GM19035 (cell line): ENCODE measurements around the gene CPNE5.
"Not testable (repeated sequence)": the region's sequence is repeated elsewhere in the genome, so short reads cannot be mapped to it uniquely, and the experiment has no call there.

Experiments used
- ATAC-seq: cut with Tn5 transposase; IDR thresholded peaks from one replicate; pipeline ENCODE4 v1.9.1; 2021; ENCODE audit not compliant: unreplicated experiment

The CPNE5 gene

GRCh38 chr6:36817176-36817817 is 21.9 kb downstream of the CPNE5 start:
- ATAC-seq = no peak

DNA sequence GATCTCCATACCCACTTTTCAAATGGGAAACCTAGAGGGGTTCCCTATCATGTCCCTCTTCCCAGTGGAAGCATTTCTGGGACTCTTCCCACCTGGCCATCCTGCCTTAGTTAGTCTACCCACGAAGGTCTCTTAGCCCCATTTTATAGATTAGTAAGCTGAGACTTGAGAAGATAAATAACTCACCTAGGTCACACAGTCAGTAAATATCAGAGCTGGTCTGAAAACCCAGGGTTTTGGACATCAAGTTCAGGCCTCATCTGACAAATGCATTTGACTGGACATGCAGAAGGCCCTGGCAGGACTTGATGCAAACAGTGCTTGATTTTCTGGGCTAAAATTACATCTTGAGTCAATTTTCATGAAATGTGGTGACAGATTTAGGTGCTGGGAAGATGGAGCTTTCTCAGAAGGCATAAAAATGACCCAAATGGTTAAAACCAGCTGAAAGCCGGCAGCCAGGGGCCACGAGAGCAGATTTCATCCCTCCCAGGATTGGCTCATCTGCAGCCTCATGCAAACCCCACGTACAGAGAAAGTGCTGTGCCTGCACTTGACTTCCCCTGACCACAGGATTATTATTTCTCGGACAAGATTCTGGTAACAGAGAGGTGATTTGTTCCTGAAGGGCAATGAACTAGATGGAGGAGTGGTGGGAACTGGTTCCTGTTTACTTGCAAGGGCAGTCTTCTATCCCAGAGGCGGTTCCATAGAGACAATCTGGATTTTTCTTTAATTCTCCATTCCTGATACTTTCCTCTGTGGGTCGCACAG is 23.1 kb downstream of the CPNE5 start:
- no peak for ATAC-seq

GRCh38 chr6:36814249-36814648 is 25.0 kb downstream of the CPNE5 start:
- ATAC-seq = no peak

DNA sequence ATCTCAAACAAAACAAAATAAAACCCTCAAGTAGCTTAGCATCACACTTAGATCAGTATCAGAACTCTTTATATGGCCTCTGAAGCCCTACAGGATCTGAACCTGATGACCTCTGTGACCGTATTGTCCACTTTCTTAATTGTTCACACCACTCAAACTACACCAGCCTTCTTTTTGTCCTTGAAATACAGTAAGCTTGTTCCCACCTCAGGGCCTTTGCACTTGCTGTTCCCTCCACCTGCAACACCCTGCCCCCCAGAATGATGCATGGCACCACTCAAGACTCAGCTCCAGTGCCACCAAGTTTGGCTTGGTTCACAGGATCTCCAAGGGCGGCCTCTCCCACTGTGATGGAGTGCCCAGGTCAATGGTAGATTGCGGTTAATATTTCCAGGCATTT is 25.7 kb downstream of the CPNE5 start:
- no peak for ATAC-seq

DNA sequence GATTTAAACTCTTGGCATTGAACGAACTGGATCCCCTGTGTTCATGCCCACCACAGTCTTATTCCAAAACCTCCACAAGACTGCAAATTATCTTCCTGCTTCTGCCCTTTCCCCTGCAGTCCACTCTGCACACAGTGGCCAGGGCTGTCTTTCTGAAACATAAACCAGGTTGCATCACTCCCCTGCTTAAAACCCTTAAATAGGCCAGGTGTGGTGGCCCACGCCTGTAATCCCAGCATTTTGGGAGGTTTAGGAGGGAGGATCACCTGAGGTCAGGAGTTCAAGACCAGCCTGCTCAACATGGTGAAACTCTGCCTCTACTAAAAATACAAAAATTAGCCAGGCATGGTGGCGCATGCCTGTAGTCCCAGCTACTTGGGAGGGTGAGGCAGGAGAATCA is 26.2 kb downstream of the CPNE5 start:
- ATAC-seq = not testable (repeated sequence)

GRCh38 chr6:36809941-36810803 is 29.1 kb downstream of the CPNE5 start:
- no peak for ATAC-seq

- no peak for ATAC-seq
Measured at GRCh38 chr6:36809156-36809555, 30.1 kb downstream of the CPNE5 start.

- ATAC-seq = no peak
Measured at GRCh38 chr6:36808634-36809033, 30.6 kb downstream of the CPNE5 start.

DNA sequence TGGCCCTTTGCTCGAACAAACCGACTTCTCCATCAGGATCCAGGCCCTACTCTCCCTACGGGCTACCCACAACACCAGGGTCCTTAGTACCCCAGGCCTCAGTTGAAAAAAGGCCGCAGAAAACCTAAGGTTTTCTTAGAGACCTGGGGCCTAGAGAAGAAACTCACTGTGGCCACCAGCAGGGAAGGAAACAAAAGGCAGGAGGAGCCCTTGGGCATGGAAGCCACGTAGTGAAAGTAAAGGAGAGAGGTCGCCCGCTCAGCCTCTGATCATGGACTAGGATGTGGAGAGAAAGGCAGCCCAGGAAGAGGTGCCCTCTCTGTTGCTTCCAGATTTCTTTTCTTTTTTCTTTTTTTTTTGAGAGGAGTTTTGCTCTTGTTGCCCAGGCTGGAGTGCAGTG is 31.5 kb downstream of the CPNE5 start:
- ATAC-seq = no peak

- ATAC-seq = no peak
Measured at GRCh38 chr6:36807143-36807542, 32.1 kb downstream of the CPNE5 start.

DNA sequence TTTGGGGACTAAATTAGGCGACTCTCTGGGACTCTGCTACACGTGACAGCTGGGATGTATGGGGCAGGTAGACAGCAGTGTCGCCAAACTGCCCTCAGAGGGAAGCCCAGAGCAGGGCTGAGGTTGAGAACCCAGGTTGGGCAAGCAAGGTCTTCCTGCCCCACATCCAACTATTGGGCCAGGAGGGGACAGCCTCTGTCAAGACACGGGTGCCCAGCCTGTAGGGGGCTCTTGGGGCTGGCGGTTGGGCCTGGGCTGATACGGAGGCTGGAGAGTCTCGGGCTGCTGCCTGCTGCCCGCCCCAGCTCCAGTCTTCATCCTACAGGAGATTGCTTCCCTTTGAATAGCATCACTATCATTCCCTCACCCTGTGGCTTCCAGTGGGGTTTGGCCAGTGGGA is 33.3 kb downstream of the CPNE5 start:
- ATAC-seq = no peak

GRCh38 chr6:36805096-36805797 is 34.0 kb downstream of the CPNE5 start:
- ATAC-seq = no peak

GRCh38 chr6:36804563-36804962 is 34.7 kb downstream of the CPNE5 start:
- ATAC-seq = no peak

DNA sequence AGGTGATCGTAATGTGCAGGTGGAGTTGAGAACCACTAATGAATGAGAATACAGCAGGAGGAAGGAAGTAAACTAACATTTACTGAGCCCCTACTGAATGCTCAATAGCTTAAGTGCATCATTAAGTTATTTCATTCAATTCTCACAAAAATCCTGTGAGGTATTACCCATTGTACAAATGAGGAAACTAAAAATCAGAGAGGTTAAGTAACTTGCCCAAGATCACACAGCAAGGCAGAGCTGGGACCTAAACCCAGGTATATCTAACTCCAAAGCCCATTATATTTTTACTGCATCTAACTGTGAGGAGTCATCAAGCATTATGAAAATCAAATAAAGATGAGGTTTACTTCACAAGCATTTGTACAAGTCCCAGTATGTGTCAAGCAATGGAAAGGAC is 35.3 kb downstream of the CPNE5 start:
- ATAC-seq = no peak

- no peak for ATAC-seq
Measured at GRCh38 chr6:36803482-36803881, 35.8 kb downstream of the CPNE5 start.

DNA sequence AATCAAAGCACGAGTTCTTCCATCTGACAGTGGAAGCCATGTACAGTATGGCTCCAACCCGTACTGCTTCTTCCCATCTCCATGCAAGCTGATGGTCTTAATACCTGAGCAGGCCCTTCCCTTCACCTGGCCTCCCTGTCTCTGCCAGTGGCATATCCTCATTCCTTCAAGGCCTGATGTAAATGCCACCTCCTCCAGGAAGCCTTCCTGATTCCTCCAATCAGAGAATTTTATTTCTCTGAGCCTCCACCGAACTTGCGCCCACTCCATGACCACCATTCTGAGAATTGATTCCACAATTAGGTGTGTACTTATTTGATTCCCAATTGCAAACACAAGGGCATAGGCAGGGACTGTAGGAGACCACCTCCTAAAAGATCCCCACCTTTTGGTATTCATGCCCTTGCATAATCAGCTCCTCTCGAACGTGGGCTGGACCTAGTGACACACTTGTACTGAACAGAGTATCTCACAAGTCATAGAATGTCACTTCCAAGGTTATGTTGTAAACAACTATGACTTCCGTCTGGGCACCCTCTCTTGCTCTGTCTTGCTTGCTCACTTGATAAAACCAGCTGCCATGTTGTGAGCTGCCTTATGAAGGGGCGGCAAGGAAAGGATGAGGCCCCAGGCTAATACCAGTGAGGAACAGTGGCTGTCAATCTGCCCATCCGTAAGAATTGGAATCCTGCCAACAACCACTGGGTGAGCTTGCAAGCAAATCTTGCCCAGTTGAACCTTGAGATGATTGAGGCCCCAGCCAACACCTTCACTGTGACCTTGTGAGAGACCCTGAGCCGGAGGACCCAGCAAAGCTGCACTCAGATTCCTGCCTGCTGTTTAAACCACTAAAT is 38.8 kb downstream of the CPNE5 start:
- ATAC-seq = no peak

DNA sequence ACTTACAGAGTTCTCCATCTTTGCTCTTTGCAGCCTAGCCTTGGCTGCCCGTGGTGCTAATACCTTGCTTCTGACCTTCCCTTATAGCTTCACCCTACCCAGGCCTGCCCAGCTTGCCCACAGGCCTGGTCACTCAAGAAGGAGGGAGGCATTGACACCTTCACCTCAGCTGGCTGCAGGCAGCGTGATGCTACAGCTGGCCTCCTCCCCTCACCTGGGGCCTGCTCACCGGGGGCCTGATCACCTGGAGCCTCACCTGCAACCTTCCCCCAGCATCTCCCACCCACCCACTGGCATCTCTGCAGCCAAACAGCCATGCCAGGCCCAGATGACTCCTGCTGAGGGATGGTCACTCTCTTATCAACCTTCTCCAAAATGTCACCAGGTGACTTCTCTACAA is 40.4 kb downstream of the CPNE5 start:
- ATAC-seq = no peak

DNA sequence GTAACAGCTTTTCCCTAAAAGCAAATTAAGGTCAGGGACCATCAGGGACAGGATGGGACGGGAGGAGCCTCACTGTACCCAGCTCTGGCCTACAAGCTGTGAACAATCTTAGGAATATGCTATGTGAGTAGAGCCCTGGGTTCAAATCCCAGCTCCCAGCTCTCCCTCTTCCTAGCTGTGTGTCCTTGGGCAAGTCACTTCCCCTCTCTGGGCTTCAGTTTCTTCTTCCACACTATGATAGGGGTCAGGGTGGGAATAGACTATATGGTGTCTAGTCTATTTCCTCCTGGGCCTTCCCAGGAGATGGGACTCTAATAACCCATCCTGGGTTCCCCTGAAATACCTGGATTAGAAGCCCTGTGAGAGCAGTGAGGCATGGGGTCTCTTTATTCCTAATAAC is 41.6 kb downstream of the CPNE5 start:
- ATAC-seq = no peak

GRCh38 chr6:36797055-36797454 is 42.2 kb downstream of the CPNE5 start:
- ATAC-seq = no peak

GRCh38 chr6:36794713-36795065 is 44.6 kb downstream of the CPNE5 start:
- no peak for ATAC-seq
